ENCODE results near the gene TAS2R60. TPM values are rescaled to one million over a fixed set of nuclear protein-coding genes. Genes with fewer than 3 reads are reported as not detected.

TAS2R60 gene
- total and polyA plus RNA-seq, 2 experiments from 2014 or later: 0.37 to 4.0 TPM

DNA sequence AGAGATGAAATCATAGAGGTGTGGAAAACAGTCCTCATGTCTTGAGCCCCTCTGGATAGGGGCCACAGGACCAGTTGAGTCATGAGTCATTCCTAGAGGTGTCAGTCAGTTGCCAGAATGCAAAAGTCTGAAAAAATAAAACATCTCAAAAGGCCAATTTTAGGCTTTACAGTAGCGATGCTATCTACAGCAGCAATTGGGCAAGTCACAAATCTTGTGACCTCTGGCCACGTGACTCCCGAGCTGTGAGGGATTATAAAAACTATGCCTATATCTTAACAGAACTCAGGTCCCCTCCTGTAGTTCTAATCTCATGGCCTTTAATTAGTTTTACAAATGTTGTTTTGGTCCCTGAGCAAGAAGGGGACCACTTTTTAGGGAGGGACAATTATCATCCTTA lies 18.8 kb downstream of the TAS2R60 start (continued):
- TF ChIP-seq, protein P1, sequence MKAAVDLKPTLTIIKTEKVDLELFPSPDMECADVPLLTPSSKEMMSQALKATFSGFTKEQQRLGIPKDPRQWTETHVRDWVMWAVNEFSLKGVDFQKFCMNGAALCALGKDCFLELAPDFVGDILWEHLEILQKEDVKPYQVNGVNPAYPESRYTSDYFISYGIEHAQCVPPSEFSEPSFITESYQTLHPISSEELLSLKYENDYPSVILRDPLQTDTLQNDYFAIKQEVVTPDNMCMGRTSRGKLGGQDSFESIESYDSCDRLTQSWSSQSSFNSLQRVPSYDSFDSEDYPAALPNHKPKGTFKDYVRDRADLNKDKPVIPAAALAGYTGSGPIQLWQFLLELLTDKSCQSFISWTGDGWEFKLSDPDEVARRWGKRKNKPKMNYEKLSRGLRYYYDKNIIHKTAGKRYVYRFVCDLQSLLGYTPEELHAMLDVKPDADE (IDR thresholded peaks at IDR 0.05): no peak
- no peak for TF ChIP-seq POLR2AphosphoS5 (IDR thresholded peaks at IDR 0.05; ENCODE audit: low read depth)
- TF ChIP-seq EZH2phosphoT487 (IDR thresholded peaks at IDR 0.05; ENCODE audit: unreplicated experiment): no peak
- TF ChIP-seq JUNB (IDR thresholded peaks at IDR 0.05; ENCODE audit: unreplicated experiment): no peak
- TF ChIP-seq ZNF114 (CRISPR knock-in tag; IDR thresholded peaks at IDR 0.05): no peak
- TF ChIP-seq CREB1 (CRISPR knock-in tag; IDR thresholded peaks at IDR 0.05; ENCODE audit: low read depth): no peak
- TF ChIP-seq NANOG (IDR thresholded peaks at IDR 0.05; ENCODE audit: borderline replicate concordance): no peak
- no peak for TF ChIP-seq ZNF331 (CRISPR knock-in tag; IDR thresholded peaks at IDR 0.05; ENCODE audit: low read depth)
- TF ChIP-seq STAT1 (IDR thresholded peaks at IDR 0.05; ENCODE audit: unreplicated experiment): no peak
- TF ChIP-seq, protein P2, sequence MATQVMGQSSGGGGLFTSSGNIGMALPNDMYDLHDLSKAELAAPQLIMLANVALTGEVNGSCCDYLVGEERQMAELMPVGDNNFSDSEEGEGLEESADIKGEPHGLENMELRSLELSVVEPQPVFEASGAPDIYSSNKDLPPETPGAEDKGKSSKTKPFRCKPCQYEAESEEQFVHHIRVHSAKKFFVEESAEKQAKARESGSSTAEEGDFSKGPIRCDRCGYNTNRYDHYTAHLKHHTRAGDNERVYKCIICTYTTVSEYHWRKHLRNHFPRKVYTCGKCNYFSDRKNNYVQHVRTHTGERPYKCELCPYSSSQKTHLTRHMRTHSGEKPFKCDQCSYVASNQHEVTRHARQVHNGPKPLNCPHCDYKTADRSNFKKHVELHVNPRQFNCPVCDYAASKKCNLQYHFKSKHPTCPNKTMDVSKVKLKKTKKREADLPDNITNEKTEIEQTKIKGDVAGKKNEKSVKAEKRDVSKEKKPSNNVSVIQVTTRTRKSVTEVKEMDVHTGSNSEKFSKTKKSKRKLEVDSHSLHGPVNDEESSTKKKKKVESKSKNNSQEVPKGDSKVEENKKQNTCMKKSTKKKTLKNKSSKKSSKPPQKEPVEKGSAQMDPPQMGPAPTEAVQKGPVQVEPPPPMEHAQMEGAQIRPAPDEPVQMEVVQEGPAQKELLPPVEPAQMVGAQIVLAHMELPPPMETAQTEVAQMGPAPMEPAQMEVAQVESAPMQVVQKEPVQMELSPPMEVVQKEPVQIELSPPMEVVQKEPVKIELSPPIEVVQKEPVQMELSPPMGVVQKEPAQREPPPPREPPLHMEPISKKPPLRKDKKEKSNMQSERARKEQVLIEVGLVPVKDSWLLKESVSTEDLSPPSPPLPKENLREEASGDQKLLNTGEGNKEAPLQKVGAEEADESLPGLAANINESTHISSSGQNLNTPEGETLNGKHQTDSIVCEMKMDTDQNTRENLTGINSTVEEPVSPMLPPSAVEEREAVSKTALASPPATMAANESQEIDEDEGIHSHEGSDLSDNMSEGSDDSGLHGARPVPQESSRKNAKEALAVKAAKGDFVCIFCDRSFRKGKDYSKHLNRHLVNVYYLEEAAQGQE (IDR thresholded peaks at IDR 0.05; ENCODE audit: unreplicated experiment): no peak
- TF ChIP-seq, protein P3, sequence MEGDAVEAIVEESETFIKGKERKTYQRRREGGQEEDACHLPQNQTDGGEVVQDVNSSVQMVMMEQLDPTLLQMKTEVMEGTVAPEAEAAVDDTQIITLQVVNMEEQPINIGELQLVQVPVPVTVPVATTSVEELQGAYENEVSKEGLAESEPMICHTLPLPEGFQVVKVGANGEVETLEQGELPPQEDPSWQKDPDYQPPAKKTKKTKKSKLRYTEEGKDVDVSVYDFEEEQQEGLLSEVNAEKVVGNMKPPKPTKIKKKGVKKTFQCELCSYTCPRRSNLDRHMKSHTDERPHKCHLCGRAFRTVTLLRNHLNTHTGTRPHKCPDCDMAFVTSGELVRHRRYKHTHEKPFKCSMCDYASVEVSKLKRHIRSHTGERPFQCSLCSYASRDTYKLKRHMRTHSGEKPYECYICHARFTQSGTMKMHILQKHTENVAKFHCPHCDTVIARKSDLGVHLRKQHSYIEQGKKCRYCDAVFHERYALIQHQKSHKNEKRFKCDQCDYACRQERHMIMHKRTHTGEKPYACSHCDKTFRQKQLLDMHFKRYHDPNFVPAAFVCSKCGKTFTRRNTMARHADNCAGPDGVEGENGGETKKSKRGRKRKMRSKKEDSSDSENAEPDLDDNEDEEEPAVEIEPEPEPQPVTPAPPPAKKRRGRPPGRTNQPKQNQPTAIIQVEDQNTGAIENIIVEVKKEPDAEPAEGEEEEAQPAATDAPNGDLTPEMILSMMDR (conservative IDR thresholded peaks at IDR 0.05; ENCODE audit: low read depth in 2 of 2): no peak

GRCh38 chr7:143463556-143463955 lies 20.3 kb downstream of the TAS2R60 start:
- H3K9me3 Mint-ChIP-seq: peaks cover 17% of the 10 kb centered on the region
- peaks cover 5% of the 10 kb centered on the region; the same call in 2 of the 3 replicates for H3K36me3 Mint-ChIP-seq (ENCODE audit: low read depth)
- H3K4me3 Mint-ChIP-seq: no peak overlapping the region
- Histone ChIP-seq H3K79me2 (replicated peaks; ENCODE audit: insufficient read depth) (no peaks in the 10 kb centered on the region), H4K20me1 (replicated peaks; ENCODE audit: insufficient read depth) (no peaks in the 10 kb centered on the region), H3K4me2 (no peak overlapping the region), H2AFZ (no peak overlapping the region), H3K27me3 (ENCODE audit: insufficient read depth) (no peaks in the 10 kb centered on the region), H3F3A (replicated peaks; ENCODE audit: low read depth) (no peaks in the 10 kb centered on the region), H3K27ac (ENCODE audit: low read depth) (no peak overlapping the region), H3K4me3 (no peak overlapping the region), H3K9me2 (ENCODE audit: insufficient read depth) (no peaks in the 10 kb centered on the region), H3K4me1 (ENCODE audit: insufficient read depth) (no peaks in the 10 kb centered on the region), H3K36me3 (ENCODE audit: insufficient read depth) (0 out of 2 replicates have a peak, but pooled peaks cover 6% of the 10 kb centered on the region)
- DNase-seq (ENCODE audit: low spot score) (no peak), ATAC-seq (no peak)
- H3K27ac Mint-ChIP-seq: no peak overlapping the region
- peaks cover 10% of the 10 kb centered on the region for H3K4me1 Mint-ChIP-seq
- no peaks in the 10 kb centered on the region for H3K27me3 Mint-ChIP-seq (ENCODE audit: insufficient read depth, low read depth, poor library complexity)
- TF ChIP-seq ZNF331 (CRISPR knock-in tag; IDR thresholded peaks at IDR 0.05; ENCODE audit: low read depth) (no peak), CREB1 (CRISPR knock-in tag; IDR thresholded peaks at IDR 0.05; ENCODE audit: low read depth) (no peak), JUNB (IDR thresholded peaks at IDR 0.05; ENCODE audit: unreplicated experiment) (no peak)
- TF ChIP-seq, protein P2 (IDR thresholded peaks at IDR 0.05; ENCODE audit: unreplicated experiment): no peak
